Tibial nerve (tissue), 4 donors: ENCODE results near the gene ECE1.

Source experiments
- EP300 ChIP-seq, 2 donors: sonication (generic); formaldehyde crosslinking; IDR thresholded peaks; one replicate each; pipeline ENCODE4 v1.6.1; 2017; ENCODE audit warnings: antibody characterized with exemption in 2 of 2, mild to moderate bottlenecking in 1 of 2
- POLR2A ChIP-seq, 2 donors: fragments of 450-650 bp; IDR thresholded peaks; one replicate each; pipeline ENCODE4 v1.6.1; 2017; ENCODE audit warnings: antibody characterized with exemption in 2 of 2, mild to moderate bottlenecking in 2 of 2, moderate library complexity in 2 of 2
- TF ChIP-seq, protein P1 (sequence below), 5 experiments: fragments of 200-600 bp in 3 of 5; fragments of 450-650 bp in 2 of 5; sonication (generic) in 3 of 5; IDR thresholded peaks; one replicate each; pipeline ENCODE4 v1.5.1; 2016 to 2019; ENCODE audit warnings: antibody characterized with exemption in 5 of 5, mild to moderate bottlenecking in 3 of 5, moderate library complexity in 2 of 5

DNA sequence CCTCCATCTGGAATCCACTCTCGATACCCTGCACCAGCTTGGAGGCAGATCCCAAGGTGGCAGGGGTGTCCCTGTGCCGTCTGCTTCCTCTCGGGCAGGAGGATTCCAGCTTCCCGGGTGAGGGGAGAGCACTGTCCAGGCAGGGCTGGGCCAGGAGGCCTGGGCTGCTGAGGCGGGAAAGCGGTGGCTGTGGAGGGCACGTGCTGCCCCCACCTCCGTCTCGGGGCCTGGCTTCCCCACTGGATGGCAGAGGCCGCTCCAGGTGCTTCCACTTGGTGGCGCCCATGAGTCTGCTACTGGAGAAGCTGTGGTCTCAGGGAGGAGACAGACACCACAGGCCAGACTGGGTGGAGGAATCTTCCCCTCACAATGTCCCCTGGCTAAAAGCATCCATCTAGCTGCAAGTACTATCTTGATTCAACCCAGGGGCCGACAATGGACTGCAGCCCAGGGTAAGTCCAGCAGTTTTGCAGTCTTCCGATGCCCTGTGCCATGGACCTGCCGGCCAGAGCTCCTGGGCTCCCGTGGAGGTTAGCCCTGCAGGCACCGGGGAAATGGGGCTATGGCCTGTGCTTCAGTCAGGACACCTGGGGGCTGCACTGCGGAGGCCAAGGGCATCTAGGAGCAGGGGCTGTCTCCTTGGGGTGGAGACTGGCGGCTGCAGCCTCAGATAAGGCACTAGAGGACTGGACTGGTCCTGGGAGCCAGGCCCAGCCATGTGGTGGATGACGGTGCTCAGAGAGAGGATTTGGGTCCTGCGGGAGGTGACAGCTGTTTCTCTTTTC, 72.3 kb downstream of the ECE1 start:
- TF ChIP-seq, protein P1, sequence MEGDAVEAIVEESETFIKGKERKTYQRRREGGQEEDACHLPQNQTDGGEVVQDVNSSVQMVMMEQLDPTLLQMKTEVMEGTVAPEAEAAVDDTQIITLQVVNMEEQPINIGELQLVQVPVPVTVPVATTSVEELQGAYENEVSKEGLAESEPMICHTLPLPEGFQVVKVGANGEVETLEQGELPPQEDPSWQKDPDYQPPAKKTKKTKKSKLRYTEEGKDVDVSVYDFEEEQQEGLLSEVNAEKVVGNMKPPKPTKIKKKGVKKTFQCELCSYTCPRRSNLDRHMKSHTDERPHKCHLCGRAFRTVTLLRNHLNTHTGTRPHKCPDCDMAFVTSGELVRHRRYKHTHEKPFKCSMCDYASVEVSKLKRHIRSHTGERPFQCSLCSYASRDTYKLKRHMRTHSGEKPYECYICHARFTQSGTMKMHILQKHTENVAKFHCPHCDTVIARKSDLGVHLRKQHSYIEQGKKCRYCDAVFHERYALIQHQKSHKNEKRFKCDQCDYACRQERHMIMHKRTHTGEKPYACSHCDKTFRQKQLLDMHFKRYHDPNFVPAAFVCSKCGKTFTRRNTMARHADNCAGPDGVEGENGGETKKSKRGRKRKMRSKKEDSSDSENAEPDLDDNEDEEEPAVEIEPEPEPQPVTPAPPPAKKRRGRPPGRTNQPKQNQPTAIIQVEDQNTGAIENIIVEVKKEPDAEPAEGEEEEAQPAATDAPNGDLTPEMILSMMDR (IDR thresholded peaks at IDR 0.05): peak in 3 of 5 experiments; percentile 21 to 26 (median 24)
- TF ChIP-seq POLR2A (IDR thresholded peaks at IDR 0.05): no peak
- no peak for TF ChIP-seq EP300 (IDR thresholded peaks at IDR 0.05)
